ENCODE measurements around the gene FGD3. TPM values are rescaled to one million over a fixed set of nuclear protein-coding genes. Genes with fewer than 3 reads are reported as not detected.

The FGD3 gene
- total RNA-seq, 1 donor from 2014 or later, result not detected

DNA sequence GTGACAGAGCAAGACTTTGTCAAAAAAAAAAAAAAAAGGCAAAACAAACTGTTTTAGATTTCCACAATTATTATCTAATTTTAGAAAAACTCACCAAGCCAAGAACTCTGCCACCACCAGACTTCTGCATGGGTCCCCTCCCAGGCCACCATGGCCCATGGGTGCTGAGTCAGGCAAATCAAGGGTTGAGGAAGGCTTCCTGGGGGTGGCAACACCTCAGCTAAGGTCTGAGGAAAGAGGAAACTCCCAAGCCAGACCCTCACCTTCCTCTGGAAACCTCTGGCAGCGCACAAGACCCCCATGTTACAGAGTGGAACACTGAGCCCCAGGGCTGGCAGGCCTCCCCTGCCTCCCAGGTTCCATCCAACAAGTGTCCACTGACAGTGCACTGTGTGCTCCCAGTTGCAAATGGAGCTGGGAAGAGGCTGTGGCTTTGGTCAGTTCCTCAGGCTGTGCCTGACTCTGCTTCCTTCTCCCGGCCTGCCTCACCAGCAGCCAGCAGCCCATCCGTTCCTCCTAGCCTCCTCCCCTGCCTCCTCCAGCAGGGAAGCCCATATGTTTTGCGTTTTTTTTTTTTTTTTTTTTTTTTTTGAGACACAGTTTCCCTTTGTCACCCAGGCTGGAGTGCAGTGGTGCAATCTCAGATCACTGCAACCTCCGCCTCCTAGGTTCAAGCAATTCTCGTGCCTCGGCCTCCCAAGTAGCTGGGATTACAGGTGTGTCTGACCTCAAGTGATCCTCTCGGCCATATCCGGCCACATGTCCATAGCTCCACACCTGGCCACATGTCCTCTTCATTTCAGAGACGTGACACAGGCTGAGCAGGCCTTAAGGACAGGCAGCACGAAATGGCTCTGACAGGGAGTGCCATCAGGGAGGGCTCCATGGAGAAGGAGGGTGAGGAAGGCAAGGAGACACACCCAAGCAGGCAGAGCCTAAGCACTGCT, 107.7 kb downstream of the FGD3 start:
- H3K4me1 Mint-ChIP-seq (ENCODE audit: unreplicated experiment), result peaks cover 5% of the 10 kb centered on the region
- H3K9me3 Mint-ChIP-seq (ENCODE audit: unreplicated experiment), result no peaks in the 10 kb centered on the region
- no peak for DNase-seq (ENCODE audit: extremely low spot score, unreplicated experiment)
- no peaks in the 10 kb centered on the region for H3K36me3 Mint-ChIP-seq (ENCODE audit: unreplicated experiment)
- TF ChIP-seq, protein P1, sequence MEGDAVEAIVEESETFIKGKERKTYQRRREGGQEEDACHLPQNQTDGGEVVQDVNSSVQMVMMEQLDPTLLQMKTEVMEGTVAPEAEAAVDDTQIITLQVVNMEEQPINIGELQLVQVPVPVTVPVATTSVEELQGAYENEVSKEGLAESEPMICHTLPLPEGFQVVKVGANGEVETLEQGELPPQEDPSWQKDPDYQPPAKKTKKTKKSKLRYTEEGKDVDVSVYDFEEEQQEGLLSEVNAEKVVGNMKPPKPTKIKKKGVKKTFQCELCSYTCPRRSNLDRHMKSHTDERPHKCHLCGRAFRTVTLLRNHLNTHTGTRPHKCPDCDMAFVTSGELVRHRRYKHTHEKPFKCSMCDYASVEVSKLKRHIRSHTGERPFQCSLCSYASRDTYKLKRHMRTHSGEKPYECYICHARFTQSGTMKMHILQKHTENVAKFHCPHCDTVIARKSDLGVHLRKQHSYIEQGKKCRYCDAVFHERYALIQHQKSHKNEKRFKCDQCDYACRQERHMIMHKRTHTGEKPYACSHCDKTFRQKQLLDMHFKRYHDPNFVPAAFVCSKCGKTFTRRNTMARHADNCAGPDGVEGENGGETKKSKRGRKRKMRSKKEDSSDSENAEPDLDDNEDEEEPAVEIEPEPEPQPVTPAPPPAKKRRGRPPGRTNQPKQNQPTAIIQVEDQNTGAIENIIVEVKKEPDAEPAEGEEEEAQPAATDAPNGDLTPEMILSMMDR (IDR thresholded peaks at IDR 0.05), result no peak
- H3K4me3 Mint-ChIP-seq (ENCODE audit: unreplicated experiment), result no peak overlapping the region
- peaks cover 4% of the 10 kb centered on the region for H3K27me3 Mint-ChIP-seq (ENCODE audit: unreplicated experiment)
- no peak overlapping the region for H3K27ac Mint-ChIP-seq (ENCODE audit: unreplicated experiment)

DNA sequence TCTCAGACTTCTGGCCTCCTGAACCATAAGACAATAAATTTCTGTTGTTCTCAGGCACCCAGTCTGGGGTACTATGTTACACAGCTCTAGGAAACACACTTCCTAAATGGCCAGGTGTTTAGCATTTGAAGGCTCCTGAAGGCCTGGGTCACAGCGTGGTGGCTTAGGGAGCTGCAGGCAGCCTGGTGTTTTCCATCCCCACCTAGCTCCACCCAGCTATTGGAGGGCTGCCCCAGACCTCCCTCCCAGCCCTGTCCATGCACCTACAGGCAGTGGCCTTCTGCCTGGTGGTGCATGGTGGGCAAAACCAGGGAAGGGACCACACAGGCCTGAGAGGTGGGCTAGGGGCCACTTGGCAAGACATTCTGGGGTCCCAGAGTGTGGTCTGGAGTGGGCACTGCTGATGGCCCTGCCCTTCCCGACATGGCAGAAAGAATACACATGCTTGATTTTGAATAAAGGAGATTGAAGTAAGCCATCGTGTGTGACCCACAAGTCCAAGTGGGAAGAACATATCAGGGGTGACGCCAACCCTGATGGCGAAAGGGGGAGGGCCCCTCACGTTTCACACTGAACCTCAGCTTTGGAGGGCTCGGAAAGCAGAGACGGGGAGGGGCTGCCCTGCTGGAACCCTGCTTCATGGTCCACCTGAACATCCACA, 109.8 kb downstream of the FGD3 start:
- DNase-seq (ENCODE audit: extremely low spot score, unreplicated experiment), result no peak
- Mint-ChIP-seq H3K4me3 (ENCODE audit: unreplicated experiment) (no peak overlapping the region), H3K9me3 (ENCODE audit: unreplicated experiment) (no peaks in the 10 kb centered on the region), H3K4me1 (ENCODE audit: unreplicated experiment) (peaks cover 5% of the 10 kb centered on the region), H3K27me3 (ENCODE audit: unreplicated experiment) (peaks cover 15% of the 10 kb centered on the region), H3K36me3 (ENCODE audit: unreplicated experiment) (no peaks in the 10 kb centered on the region), H3K27ac (ENCODE audit: unreplicated experiment) (no peak overlapping the region)
- TF ChIP-seq, protein P1 (IDR thresholded peaks at IDR 0.05), result no peak

DNA sequence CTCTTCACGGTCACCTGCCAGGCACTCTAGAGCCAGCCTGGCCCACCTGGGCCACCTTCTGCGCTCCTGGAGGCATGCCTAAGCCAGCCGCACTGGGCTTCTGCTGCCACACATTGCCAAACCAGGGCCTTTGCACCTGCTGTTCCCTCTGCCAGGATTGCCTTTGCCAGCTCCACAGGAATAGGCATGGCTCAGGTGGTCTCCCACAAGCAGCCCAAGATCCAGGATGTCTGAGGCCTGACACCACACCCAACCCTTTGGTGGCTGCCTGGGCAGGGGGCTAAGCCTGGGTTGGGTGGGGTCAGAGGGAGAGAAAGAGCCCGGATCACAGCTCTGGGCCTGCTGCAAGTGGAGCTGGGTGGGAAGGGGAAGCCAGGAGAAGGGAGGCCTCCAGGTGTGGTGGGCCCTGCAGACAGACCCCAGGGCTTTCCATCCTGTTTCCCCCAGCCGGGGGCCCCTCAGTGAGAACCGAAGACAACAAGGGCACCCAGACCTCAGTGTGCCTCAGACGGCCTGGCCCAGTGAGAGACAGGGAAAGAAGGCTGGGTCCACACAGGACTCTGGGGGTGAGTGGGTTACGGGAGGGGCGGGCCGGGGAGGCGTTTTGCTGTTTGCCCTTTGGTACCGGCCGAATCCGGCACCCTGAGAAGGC, 110.5 kb downstream of the FGD3 start:
- no peak for DNase-seq (ENCODE audit: extremely low spot score, unreplicated experiment)

DNA sequence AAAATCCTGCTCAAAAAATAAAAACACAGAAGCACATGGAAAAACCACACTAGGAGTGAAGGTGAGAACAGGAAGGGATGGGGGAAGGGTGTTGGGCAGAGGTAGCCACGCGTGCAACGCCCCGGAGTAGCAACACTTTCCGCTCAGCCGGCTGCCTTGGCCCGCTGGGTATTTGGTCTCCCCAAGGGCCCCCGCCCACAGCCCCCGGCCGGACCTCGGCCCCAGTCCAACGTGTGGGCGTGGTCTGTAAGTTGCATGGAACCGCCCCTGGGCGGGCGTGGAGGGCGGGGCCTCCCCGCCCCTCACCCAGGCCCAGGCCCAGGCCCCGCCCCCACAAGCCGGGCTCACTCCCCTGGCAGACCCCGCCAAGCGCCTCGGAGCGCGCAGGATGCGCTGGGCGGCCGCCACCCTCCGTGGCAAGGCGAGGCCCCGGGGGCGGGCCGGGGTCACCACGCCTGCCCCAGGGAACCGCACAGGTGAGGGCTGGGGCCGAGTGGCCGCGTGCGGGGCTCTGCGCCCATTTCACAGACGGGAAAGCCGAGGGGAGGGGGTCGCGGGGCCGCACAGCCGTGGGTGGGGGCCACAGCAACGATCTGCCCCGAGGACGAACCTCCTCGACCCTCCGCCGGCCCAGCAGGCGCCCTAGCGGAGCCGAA, 111.2 kb downstream of the FGD3 start, which contains the start of gene SUSD3:
Gene SUSD3 (plus strand): TSS at position 347 of the 656 bp plus-strand sequence. CDS start 42 bp downstream, at position 389.
- no peak within 1 kb of the TSS for H3K27ac Mint-ChIP-seq (ENCODE audit: unreplicated experiment)
- TF ChIP-seq, protein P1 (IDR thresholded peaks at IDR 0.05), result no peak
- DNase-seq (ENCODE audit: extremely low spot score, unreplicated experiment), result no peak
- H3K4me1 Mint-ChIP-seq (ENCODE audit: unreplicated experiment), result peaks cover 5% of the 10 kb centered on the region
- H3K27me3 Mint-ChIP-seq (ENCODE audit: unreplicated experiment), result peaks cover 15% of the 10 kb centered on the region
- no peaks in the 10 kb centered on the region for H3K9me3 Mint-ChIP-seq (ENCODE audit: unreplicated experiment)
- peak within 1 kb of the TSS; percentile 47 for H3K4me3 Mint-ChIP-seq (ENCODE audit: unreplicated experiment)
- no peaks in the 10 kb centered on the region for H3K36me3 Mint-ChIP-seq (ENCODE audit: unreplicated experiment)

More for the DNA sequence above, 110.5 kb downstream of the FGD3 start:
- TF ChIP-seq, protein P1 (IDR thresholded peaks at IDR 0.05), result no peak
- H3K36me3 Mint-ChIP-seq (ENCODE audit: unreplicated experiment), result no peaks in the 10 kb centered on the region
- peaks cover 15% of the 10 kb centered on the region for H3K27me3 Mint-ChIP-seq (ENCODE audit: unreplicated experiment)
- peak overlapping the region; percentile 47 for H3K4me3 Mint-ChIP-seq (ENCODE audit: unreplicated experiment)
- H3K9me3 Mint-ChIP-seq (ENCODE audit: unreplicated experiment), result no peaks in the 10 kb centered on the region
- H3K4me1 Mint-ChIP-seq (ENCODE audit: unreplicated experiment), result peaks cover 5% of the 10 kb centered on the region
- no peak overlapping the region for H3K27ac Mint-ChIP-seq (ENCODE audit: unreplicated experiment)
